Measurements from ENCODE around the gene RTP3. TPM values are rescaled to one million over a fixed set of nuclear protein-coding genes. Genes with fewer than 3 reads are reported as not detected.

The RTP3 gene
- total RNA-seq, 1 experiment from 2014 or later: not detected

- ChIA-PET CTCF (no interaction called here), RAD21 (ENCODE audit: low non-redundant PET in 1 of 2, low total read pairs in 2 of 2, uncharacterized antibody in 2 of 2, unreplicated experiment in 2 of 2) (no interaction called here), POLR2A (no interaction called here)
- H3K4me2 ChIP-seq (ENCODE audit: low read length): no peak overlapping the region
- intact Hi-C loops (cut with micrococcal nuclease): no loop called here
- no peaks in the 10 kb centered on the region for H3K9me3 ChIP-seq (ENCODE audit: control insufficient read depth in 1 of 2, insufficient read depth in 1 of 2, low read depth in 1 of 2, low read length in 2 of 2)
- no peak overlapping the region for H3K4me3 ChIP-seq (replicated peaks in 1 of 2; ENCODE audit: low read depth in 1 of 2, low read length in 2 of 2)
- no peaks in the 10 kb centered on the region for H3K79me2 ChIP-seq (ENCODE audit: insufficient read depth, low read length)
- H4K20me1 ChIP-seq (ENCODE audit: insufficient read depth): no peaks in the 10 kb centered on the region
- no peak overlapping the region for H2AFZ ChIP-seq (ENCODE audit: low read depth, low read length, poor library complexity, severe bottlenecking)
- no peak for TF ChIP-seq JUND (IDR thresholded peaks at IDR 0.05)
- no peak for TF ChIP-seq ZNF274 (IDR thresholded peaks at IDR 0.05; ENCODE audit: low read depth, low read length)
- TF ChIP-seq EZH2phosphoT487 (IDR thresholded peaks at IDR 0.05; ENCODE audit: borderline replicate concordance): no peak
- no peak for TF ChIP-seq TCF7L2 (IDR thresholded peaks at IDR 0.05; ENCODE audit: borderline replicate concordance, extremely low read depth, insufficient read depth, insufficient read length)
- no peak for TF ChIP-seq CBX3 (IDR thresholded peaks at IDR 0.05; ENCODE audit: low read depth)
- no peak for TF ChIP-seq ZFX (IDR thresholded peaks at IDR 0.05)
- TF ChIP-seq, protein P1, sequence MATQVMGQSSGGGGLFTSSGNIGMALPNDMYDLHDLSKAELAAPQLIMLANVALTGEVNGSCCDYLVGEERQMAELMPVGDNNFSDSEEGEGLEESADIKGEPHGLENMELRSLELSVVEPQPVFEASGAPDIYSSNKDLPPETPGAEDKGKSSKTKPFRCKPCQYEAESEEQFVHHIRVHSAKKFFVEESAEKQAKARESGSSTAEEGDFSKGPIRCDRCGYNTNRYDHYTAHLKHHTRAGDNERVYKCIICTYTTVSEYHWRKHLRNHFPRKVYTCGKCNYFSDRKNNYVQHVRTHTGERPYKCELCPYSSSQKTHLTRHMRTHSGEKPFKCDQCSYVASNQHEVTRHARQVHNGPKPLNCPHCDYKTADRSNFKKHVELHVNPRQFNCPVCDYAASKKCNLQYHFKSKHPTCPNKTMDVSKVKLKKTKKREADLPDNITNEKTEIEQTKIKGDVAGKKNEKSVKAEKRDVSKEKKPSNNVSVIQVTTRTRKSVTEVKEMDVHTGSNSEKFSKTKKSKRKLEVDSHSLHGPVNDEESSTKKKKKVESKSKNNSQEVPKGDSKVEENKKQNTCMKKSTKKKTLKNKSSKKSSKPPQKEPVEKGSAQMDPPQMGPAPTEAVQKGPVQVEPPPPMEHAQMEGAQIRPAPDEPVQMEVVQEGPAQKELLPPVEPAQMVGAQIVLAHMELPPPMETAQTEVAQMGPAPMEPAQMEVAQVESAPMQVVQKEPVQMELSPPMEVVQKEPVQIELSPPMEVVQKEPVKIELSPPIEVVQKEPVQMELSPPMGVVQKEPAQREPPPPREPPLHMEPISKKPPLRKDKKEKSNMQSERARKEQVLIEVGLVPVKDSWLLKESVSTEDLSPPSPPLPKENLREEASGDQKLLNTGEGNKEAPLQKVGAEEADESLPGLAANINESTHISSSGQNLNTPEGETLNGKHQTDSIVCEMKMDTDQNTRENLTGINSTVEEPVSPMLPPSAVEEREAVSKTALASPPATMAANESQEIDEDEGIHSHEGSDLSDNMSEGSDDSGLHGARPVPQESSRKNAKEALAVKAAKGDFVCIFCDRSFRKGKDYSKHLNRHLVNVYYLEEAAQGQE (IDR thresholded peaks at IDR 0.05; ENCODE audit: low read depth): no peak
- no peak for TF ChIP-seq YY1 (IDR thresholded peaks at IDR 0.05; ENCODE audit: extremely low read depth, insufficient replicate concordance, low read depth, low read length)
- TF ChIP-seq, protein P2, sequence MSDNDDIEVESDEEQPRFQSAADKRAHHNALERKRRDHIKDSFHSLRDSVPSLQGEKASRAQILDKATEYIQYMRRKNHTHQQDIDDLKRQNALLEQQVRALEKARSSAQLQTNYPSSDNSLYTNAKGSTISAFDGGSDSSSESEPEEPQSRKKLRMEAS (IDR thresholded peaks at IDR 0.05): no peak
- TF ChIP-seq, protein P3, sequence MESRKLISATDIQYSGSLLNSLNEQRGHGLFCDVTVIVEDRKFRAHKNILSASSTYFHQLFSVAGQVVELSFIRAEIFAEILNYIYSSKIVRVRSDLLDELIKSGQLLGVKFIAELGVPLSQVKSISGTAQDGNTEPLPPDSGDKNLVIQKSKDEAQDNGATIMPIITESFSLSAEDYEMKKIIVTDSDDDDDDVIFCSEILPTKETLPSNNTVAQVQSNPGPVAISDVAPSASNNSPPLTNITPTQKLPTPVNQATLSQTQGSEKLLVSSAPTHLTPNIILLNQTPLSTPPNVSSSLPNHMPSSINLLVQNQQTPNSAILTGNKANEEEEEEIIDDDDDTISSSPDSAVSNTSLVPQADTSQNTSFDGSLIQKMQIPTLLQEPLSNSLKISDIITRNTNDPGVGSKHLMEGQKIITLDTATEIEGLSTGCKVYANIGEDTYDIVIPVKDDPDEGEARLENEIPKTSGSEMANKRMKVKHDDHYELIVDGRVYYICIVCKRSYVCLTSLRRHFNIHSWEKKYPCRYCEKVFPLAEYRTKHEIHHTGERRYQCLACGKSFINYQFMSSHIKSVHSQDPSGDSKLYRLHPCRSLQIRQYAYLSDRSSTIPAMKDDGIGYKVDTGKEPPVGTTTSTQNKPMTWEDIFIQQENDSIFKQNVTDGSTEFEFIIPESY (IDR thresholded peaks at IDR 0.05; ENCODE audit: extremely low read depth, insufficient replicate concordance, low read length): no peak
- TF ChIP-seq POLR2AphosphoS5 (IDR thresholded peaks at IDR 0.05; ENCODE audit: low read depth, low read length): no peak
- H3K27me3 ChIP-seq (ENCODE audit: insufficient read depth, low read length): no peaks in the 10 kb centered on the region
- no peak overlapping the region for H3K27ac ChIP-seq (ENCODE audit: low read depth, low read length)
- BruUV-seq (replicated peaks): no TSS peak
- no peak for DNase-seq (ENCODE audit: low read depth, low spot score)
- no peak overlapping the region for H3K9ac ChIP-seq (ENCODE audit: low read length)
- no peaks in the 10 kb centered on the region for H3K9me2 ChIP-seq (ENCODE audit: insufficient read depth)
- H3K4me1 ChIP-seq (ENCODE audit: control insufficient read depth in 1 of 2, insufficient read depth in 2 of 2, low read length in 2 of 2): no peaks in the 10 kb centered on the region
- ATAC-seq: no peak
- no peaks in the 10 kb centered on the region for H3K36me3 ChIP-seq (ENCODE audit: control insufficient read depth in 1 of 2, insufficient read depth in 2 of 2, low read length in 2 of 2)
Observed at GRCh38 chr3:46506526-46506925, 8.8 kb downstream of the RTP3 start.
